CD4-positive, alpha-beta T cell (primary cell): ENCODE data around the gene SYNGR1. TPM values are rescaled to one million over a fixed set of nuclear protein-coding genes. Genes with fewer than 3 reads are reported as not detected.

Experiments used
- ATAC-seq: fragments of 200-7000 bp; cut with Tn5 transposase; one replicate; pipeline ENCODE4 v1.10.0; 2022; ENCODE audit warnings: mild to moderate bottlenecking; ENCODE audit not compliant: poor library complexity
- CTCF ChIA-PET: fragments of 350-600 bp; sonication (Branson Sonifier 250); formaldehyde crosslinking; loops from one replicate; lab custom pipeline; 2021; ENCODE audit warnings: antibody characterized with exemption, inconsistent platforms; lab: Charles Lee
- POLR2A ChIA-PET: fragments of 350-600 bp; sonication (Branson Sonifier 250); formaldehyde crosslinking; loops from one replicate; lab custom pipeline; 2021; ENCODE audit warnings: antibody characterized with exemption, inconsistent platforms; lab: Charles Lee
- DNase-seq, 14 experiments: peaks; one replicate each; pipeline ENCODE4 v3.0.0-alpha.2; 2013 to 2020; ENCODE audit warnings: mixed read lengths in 2 of 14
- H3K27ac ChIP-seq, 2 donors: one replicate each; pipeline versions ENCODE4 v1.5.1 to v1.7.0; 2013; ENCODE audit warnings: low read length in 2 of 2, low read depth in 1 of 2, mild to moderate bottlenecking in 1 of 2
- H3K27me3 ChIP-seq, 2 experiments: 1 replicate in 1 of 2; 2 replicates in 1 of 2; pipeline versions ENCODE4 v1.6.1 to v1.7.0; 2013; ENCODE audit warnings: low read length in 2 of 2, control low read depth in 1 of 2, mild to moderate bottlenecking in 1 of 2, moderate library complexity in 1 of 2; ENCODE audit not compliant: insufficient read depth in 2 of 2, control insufficient read depth in 1 of 2
- H3K36me3 ChIP-seq: one replicate; pipeline ENCODE4 v1.6.1; 2013; ENCODE audit warnings: low read length, control low read depth; ENCODE audit not compliant: insufficient read depth
- H3K4me1 ChIP-seq: one replicate; pipeline ENCODE4 v1.6.1; 2013; ENCODE audit warnings: low read length, control low read depth; ENCODE audit not compliant: insufficient read depth
- H3K4me3 ChIP-seq: one replicate; pipeline ENCODE4 v1.5.1; 2013; ENCODE audit warnings: mild to moderate bottlenecking, low read length, moderate library complexity
- H3K9me3 ChIP-seq, 2 experiments: 1 replicate in 1 of 2; 2 replicates in 1 of 2; pipeline versions ENCODE4 v1.6.1 to v1.7.0; 2013; ENCODE audit warnings: low read length in 2 of 2, mild to moderate bottlenecking in 2 of 2, control low read depth in 1 of 2, moderate library complexity in 1 of 2; ENCODE audit not compliant: control insufficient read depth in 1 of 2, insufficient read depth in 1 of 2
- H3K27ac Mint-ChIP-seq: one replicate; pipeline ENCODE4 v1.8.0; 2020; ENCODE audit warnings: mixed read lengths
- H3K27me3 Mint-ChIP-seq: one replicate; pipeline ENCODE4 v1.8.0; 2021; ENCODE audit warnings: mixed read lengths
- H3K36me3 Mint-ChIP-seq: one replicate; pipeline ENCODE4 v1.8.0; 2021; ENCODE audit warnings: low read depth, mixed read lengths
- H3K4me1 Mint-ChIP-seq: one replicate; pipeline ENCODE4 v1.8.0; 2021; ENCODE audit warnings: low read depth, mixed read lengths
- H3K4me3 Mint-ChIP-seq: one replicate; pipeline ENCODE4 v1.8.0; 2020; ENCODE audit warnings: mild to moderate bottlenecking, mixed read lengths
- H3K9me3 Mint-ChIP-seq: one replicate; pipeline ENCODE4 v1.8.0; 2020; ENCODE audit warnings: mixed read lengths
- intact Hi-C, 2 experiments: fragments of 100-400 bp; cut with DNase I in 1 of 2; cut with micrococcal nuclease in 1 of 2; formaldehyde crosslinking; loops; one replicate each; pipeline versions ENCODE4 v1.15.1 to v1.9.0; 2023 to 2025; cut with DNase I, micrococcal nuclease
- total RNA-seq, 174 experiments: library from RNA in 2 of 174; stranded (reverse) in 2 of 174; gene quantifications; one replicate each; pipeline ENCODE4 v1.2.3 and lab custom pipeline; 2021 to 2026
- TF ChIP-seq, protein P1 (sequence below): fragments of 200-600 bp; IDR thresholded peaks from one replicate; pipeline ENCODE4 v1.8.0; 2022; ENCODE audit warnings: antibody characterized with exemption, mild to moderate bottlenecking

The SYNGR1 gene
- total RNA-seq, 2 experiments from 2014 or later, result 0.44 to 0.59 TPM

DNA sequence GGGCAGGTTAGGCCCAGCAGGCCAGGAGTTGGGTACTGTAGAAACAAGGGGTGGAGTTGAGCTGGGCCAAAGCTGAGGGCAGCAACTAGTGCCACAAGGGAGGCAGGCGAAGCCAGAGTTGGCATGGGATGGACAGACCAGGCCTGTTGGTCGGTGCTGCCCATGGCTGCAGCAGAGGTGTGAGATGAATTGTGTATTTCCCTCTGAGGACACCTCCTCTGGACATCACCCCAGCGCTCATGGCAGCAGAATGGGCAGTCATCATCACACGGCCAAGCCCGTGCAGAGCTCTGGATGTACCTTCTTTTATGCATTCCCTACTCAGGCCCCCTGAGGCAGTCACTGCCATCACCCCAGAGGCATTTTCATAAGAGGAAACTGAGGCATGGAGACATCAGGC, 70.1 kb downstream of the SYNGR1 start:
- ATAC-seq (no peak), DNase-seq (no peak)
- POLR2A ChIA-PET, result no interaction called here
- H3K4me1 Mint-ChIP-seq, result peaks cover 16% of the 10 kb centered on the region
- no peak overlapping the region for H3K27ac ChIP-seq
- H3K9me3 Mint-ChIP-seq, result no peaks in the 10 kb centered on the region
- peaks cover 72% of the 10 kb centered on the region for H3K36me3 Mint-ChIP-seq
- H3K4me1 ChIP-seq, result peaks cover 22% of the 10 kb centered on the region
- TF ChIP-seq, protein P1, sequence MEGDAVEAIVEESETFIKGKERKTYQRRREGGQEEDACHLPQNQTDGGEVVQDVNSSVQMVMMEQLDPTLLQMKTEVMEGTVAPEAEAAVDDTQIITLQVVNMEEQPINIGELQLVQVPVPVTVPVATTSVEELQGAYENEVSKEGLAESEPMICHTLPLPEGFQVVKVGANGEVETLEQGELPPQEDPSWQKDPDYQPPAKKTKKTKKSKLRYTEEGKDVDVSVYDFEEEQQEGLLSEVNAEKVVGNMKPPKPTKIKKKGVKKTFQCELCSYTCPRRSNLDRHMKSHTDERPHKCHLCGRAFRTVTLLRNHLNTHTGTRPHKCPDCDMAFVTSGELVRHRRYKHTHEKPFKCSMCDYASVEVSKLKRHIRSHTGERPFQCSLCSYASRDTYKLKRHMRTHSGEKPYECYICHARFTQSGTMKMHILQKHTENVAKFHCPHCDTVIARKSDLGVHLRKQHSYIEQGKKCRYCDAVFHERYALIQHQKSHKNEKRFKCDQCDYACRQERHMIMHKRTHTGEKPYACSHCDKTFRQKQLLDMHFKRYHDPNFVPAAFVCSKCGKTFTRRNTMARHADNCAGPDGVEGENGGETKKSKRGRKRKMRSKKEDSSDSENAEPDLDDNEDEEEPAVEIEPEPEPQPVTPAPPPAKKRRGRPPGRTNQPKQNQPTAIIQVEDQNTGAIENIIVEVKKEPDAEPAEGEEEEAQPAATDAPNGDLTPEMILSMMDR, result no peak
- no peaks in the 10 kb centered on the region for H3K27me3 Mint-ChIP-seq
- H3K36me3 ChIP-seq, result peaks cover 88% of the 10 kb centered on the region
- H3K4me3 ChIP-seq, result no peak overlapping the region
- no peak overlapping the region for H3K4me3 Mint-ChIP-seq
- no peak overlapping the region for H3K27ac Mint-ChIP-seq
- intact Hi-C loops, result no loop called here
- CTCF ChIA-PET, result no interaction called here
- H3K9me3 ChIP-seq, result no peaks in the 10 kb centered on the region
- H3K27me3 ChIP-seq, result no peaks in the 10 kb centered on the region

DNA sequence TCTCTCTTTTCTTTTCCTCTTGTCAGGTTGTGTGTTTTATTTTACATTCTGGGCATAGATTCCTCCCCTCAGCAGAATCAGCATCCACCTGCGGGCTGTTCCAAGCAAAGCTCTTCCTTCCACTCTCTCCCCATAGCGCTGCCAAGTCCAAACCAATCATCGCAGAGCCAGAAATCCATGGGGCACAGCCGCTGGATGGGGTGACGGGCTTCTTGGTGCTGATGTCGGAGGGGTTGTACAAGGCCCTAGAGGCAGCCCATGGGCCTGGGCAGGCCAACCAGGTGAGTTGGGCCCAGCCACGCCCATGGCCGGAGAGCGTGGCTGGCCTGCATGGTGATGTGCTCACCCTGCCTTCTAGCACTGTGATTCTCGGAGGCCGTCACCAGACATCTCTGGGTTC, 71.9 kb downstream of the SYNGR1 start:
- H3K4me3 Mint-ChIP-seq, result no peak overlapping the region
- TF ChIP-seq, protein P1, result no peak
- ATAC-seq (no peak), DNase-seq (no peak)
- ChIA-PET CTCF (no interaction called here), POLR2A (no interaction called here)
- peaks cover 81% of the 10 kb centered on the region for H3K36me3 ChIP-seq
- no peak overlapping the region for H3K27ac Mint-ChIP-seq
- no peaks in the 10 kb centered on the region for H3K27me3 Mint-ChIP-seq
- H3K9me3 ChIP-seq, result no peaks in the 10 kb centered on the region
- H3K4me1 Mint-ChIP-seq, result peaks cover 2% of the 10 kb centered on the region
- peaks cover 77% of the 10 kb centered on the region for H3K36me3 Mint-ChIP-seq
- peaks cover 4% of the 10 kb centered on the region for H3K4me1 ChIP-seq
- no peak overlapping the region for H3K27ac ChIP-seq
- no peak overlapping the region for H3K4me3 ChIP-seq
- intact Hi-C loops, result no loop called here
- no peaks in the 10 kb centered on the region for H3K27me3 ChIP-seq
- H3K9me3 Mint-ChIP-seq, result no peaks in the 10 kb centered on the region

DNA sequence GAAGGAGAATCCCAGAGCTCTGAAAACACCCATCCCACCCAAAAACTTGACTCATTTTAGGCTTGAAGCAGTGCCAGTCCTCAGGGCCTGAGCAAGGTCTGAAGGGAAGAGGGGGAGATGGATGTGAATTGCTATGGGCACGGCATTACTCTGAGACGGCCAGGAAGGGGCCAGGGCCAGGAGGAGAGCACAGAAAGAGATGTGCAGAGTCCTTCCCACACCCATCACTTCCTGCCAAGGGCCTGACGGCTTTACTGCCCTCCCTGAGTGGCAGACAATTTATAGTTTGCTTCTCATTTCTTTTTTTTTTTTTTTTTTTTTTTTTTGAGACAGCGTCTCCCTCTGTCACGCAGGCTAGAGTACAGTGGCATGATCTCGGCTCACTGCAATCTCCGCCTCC, 72.3 kb downstream of the SYNGR1 start:
- POLR2A ChIA-PET, result no interaction called here
- Mint-ChIP-seq H3K27ac (no peak overlapping the region), H3K4me3 (no peak overlapping the region), H3K36me3 (peaks cover 77% of the 10 kb centered on the region), H3K9me3 (no peaks in the 10 kb centered on the region), H3K27me3 (no peaks in the 10 kb centered on the region), H3K4me1 (no peaks in the 10 kb centered on the region)
- Histone ChIP-seq H3K4me3 (no peak overlapping the region), H3K9me3 (no peaks in the 10 kb centered on the region), H3K36me3 (peaks cover 81% of the 10 kb centered on the region), H3K4me1 (no peaks in the 10 kb centered on the region), H3K27me3 (no peaks in the 10 kb centered on the region), H3K27ac (no peak overlapping the region)
- intact Hi-C loops, result no loop called here
- TF ChIP-seq, protein P1, result no peak
- no peak for ATAC-seq
- CTCF ChIA-PET, result no interaction called here
- no peak for DNase-seq
